ENCODE results near the gene FARP1.

- TF ChIP-seq, protein P1, sequence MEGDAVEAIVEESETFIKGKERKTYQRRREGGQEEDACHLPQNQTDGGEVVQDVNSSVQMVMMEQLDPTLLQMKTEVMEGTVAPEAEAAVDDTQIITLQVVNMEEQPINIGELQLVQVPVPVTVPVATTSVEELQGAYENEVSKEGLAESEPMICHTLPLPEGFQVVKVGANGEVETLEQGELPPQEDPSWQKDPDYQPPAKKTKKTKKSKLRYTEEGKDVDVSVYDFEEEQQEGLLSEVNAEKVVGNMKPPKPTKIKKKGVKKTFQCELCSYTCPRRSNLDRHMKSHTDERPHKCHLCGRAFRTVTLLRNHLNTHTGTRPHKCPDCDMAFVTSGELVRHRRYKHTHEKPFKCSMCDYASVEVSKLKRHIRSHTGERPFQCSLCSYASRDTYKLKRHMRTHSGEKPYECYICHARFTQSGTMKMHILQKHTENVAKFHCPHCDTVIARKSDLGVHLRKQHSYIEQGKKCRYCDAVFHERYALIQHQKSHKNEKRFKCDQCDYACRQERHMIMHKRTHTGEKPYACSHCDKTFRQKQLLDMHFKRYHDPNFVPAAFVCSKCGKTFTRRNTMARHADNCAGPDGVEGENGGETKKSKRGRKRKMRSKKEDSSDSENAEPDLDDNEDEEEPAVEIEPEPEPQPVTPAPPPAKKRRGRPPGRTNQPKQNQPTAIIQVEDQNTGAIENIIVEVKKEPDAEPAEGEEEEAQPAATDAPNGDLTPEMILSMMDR (IDR thresholded peaks at IDR 0.05) = no peak
- TF ChIP-seq POLR2A (IDR thresholded peaks at IDR 0.05) = no peak
These were observed 8.0 kb upstream of the FARP1 start for GRCh38 chr13:98134901-98135300.
